HEK293T (cell line): Measurements from ENCODE around the gene ZDHHC1.

ENCODE experiments used
- ARNT ChIP-seq: fragments of 450-650 bp; IDR thresholded peaks from 2 replicates; pipeline ENCODE4 v1.6.1; 2017; ENCODE audit warnings: mild to moderate bottlenecking
- ELF4 ChIP-seq: fragments of 450-650 bp; IDR thresholded peaks from 2 replicates; pipeline ENCODE4 v1.6.1; 2017; ENCODE audit warnings: antibody characterized with exemption
- FOXM1 ChIP-seq: fragments of 450-650 bp; IDR thresholded peaks from 2 replicates; pipeline ENCODE4 v1.6.1; 2017; ENCODE audit warnings: mild to moderate bottlenecking, borderline replicate concordance
- HDGF ChIP-seq: fragments of 450-650 bp; IDR thresholded peaks from 2 replicates; pipeline ENCODE4 v1.6.1; 2017; ENCODE audit warnings: antibody characterized with exemption, borderline replicate concordance
- SP1 ChIP-seq: fragments of 450-650 bp; IDR thresholded peaks from 2 replicates; pipeline ENCODE4 v1.6.1; 2017
- TARDBP ChIP-seq: fragments of 450-650 bp; IDR thresholded peaks from 2 replicates; pipeline ENCODE4 v1.6.1; 2016

GRCh38 chr16:67426950-67427349 lies 10.7 kb upstream of the ZDHHC1 start:
- TF ChIP-seq ARNT (no peak), ELF4 (no peak), SP1 (no peak), HDGF (no peak), TARDBP (no peak), FOXM1 (no peak)
